ENCODE data around the gene VAPA. TPM values are rescaled to one million over a fixed set of nuclear protein-coding genes. Genes with fewer than 3 reads are reported as not detected.

The VAPA gene
- total and polyA plus RNA-seq, 9 of the 15 experiments (the other 6 are each of a cell fraction or from before 2014, with no cell fraction given): 219 to 902 (median 526) TPM

GRCh38 chr18:9919564-9920232 lies 5.9 kb downstream of the VAPA start (continued):
- TF ChIP-seq ZBTB40 (IDR thresholded peaks at IDR 0.05) (peak; percentile 40; the same call in 1 of the 2 replicates), ZBTB40 (CRISPR knock-in tag; IDR thresholded peaks at IDR 0.05) (no peak), MEIS2 (IDR thresholded peaks at IDR 0.05; ENCODE audit: partially characterized antibody) (peak; percentile 3), NKRF (IDR thresholded peaks at IDR 0.05; ENCODE audit: borderline replicate concordance) (peak; percentile 55; the same call in 1 of the 2 replicates), NFATC3 (IDR thresholded peaks at IDR 0.05) (0 out of 2 replicates have a peak, but pooled peaks have one; percentile 38), DMBX1 (CRISPR knock-in tag; IDR thresholded peaks at IDR 0.05; ENCODE audit: borderline replicate concordance) (no peak), HLTF (IDR thresholded peaks at IDR 0.05) (no peak), SUPT5H (IDR thresholded peaks at IDR 0.05) (peak; percentile 55; the same call in 1 of the 2 replicates), HDAC3 (IDR thresholded peaks at IDR 0.05; ENCODE audit: borderline replicate concordance, partially characterized antibody) (no peak), ZNF668 (CRISPR knock-in tag; IDR thresholded peaks at IDR 0.05) (no peak), CREBBP (IDR thresholded peaks at IDR 0.05; ENCODE audit: low read depth, low read length) (no peak), SMARCE1 (IDR thresholded peaks at IDR 0.05) (0 out of 2 replicates have a peak, but pooled peaks have one; percentile 16), SAFB (IDR thresholded peaks at IDR 0.05; ENCODE audit: borderline replicate concordance, low read depth, low read length) (no peak), KLF13 (tag; IDR thresholded peaks at IDR 0.05; ENCODE audit: borderline replicate concordance, low read depth) (no peak), ZBTB5 (IDR thresholded peaks at IDR 0.05) (0 out of 2 replicates have a peak, but pooled peaks have one; percentile 34), SP1 (CRISPR knock-in tag; IDR thresholded peaks at IDR 0.05) (no peak)
